OCI-LY3 (cell line): Measurements from ENCODE around the gene PEPD.

Source experiments
- EZH2phosphoT487 ChIP-seq: fragments of 200-600 bp; shearing (Covaris generic); IDR thresholded peaks from 2 replicates; pipeline ENCODE4 v1.6.1; 2018; ENCODE audit warnings: antibody characterized with exemption, mixed run types, low read depth
- TF ChIP-seq, protein P1 (sequence below): fragments of 200-600, 300-600 bp; sonication (generic); IDR thresholded peaks from 2 replicates; pipeline ENCODE4 v1.5.1; 2014; ENCODE audit warnings: antibody characterized with exemption, low read length, low read depth

DNA sequence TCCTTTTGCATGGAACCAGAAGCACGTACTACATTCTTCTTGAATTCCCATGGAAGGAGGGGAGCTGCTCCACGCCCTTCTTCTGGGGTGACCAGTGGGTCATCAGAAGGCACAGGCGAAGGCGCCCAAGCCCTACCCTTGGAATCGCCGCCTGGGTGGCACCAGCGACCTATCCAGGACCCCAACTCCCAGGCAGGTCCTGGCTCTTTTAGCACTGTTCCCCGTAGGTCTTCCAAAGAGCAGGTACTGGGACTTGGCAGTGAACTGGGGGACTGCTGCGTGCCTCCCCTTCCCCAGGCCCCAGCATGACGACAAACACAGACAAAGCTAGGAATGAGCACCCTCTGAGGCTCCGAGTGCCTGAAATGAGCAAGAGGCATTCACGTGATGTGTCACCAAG is 103.1 kb downstream of the PEPD start:
- TF ChIP-seq, protein P1, sequence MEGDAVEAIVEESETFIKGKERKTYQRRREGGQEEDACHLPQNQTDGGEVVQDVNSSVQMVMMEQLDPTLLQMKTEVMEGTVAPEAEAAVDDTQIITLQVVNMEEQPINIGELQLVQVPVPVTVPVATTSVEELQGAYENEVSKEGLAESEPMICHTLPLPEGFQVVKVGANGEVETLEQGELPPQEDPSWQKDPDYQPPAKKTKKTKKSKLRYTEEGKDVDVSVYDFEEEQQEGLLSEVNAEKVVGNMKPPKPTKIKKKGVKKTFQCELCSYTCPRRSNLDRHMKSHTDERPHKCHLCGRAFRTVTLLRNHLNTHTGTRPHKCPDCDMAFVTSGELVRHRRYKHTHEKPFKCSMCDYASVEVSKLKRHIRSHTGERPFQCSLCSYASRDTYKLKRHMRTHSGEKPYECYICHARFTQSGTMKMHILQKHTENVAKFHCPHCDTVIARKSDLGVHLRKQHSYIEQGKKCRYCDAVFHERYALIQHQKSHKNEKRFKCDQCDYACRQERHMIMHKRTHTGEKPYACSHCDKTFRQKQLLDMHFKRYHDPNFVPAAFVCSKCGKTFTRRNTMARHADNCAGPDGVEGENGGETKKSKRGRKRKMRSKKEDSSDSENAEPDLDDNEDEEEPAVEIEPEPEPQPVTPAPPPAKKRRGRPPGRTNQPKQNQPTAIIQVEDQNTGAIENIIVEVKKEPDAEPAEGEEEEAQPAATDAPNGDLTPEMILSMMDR = no peak
- TF ChIP-seq EZH2phosphoT487 = no peak
